ENCODE data around the gene NXPH1.

- TF ChIP-seq POLR2AphosphoS5 (IDR thresholded peaks at IDR 0.05): no peak
- no peak for TF ChIP-seq POLR2A (IDR thresholded peaks at IDR 0.05)
- no peak for TF ChIP-seq CTCF (IDR thresholded peaks at IDR 0.05)
Observed at GRCh38 chr7:8462309-8462708, 28.9 kb downstream of the NXPH1 start.

All from sigmoid colon (tissue), 4 donors.